ENCODE data around the gene FITM1. TPM values are rescaled to one million over a fixed set of nuclear protein-coding genes. Genes with fewer than 3 reads are reported as not detected.

The FITM1 gene
- polyA plus RNA-seq, 1 of the 3 experiments (the other 2 are of a cell fraction) = 0.12 TPM

- no peak overlapping the region for H3K27ac ChIP-seq (ENCODE audit: low read depth in 2 of 2, low read length in 1 of 2)
- DNase-seq = no peak
- H3K4me2 ChIP-seq = no peak overlapping the region
- H3K4me1 ChIP-seq (ENCODE audit: control insufficient read depth in 1 of 2, insufficient read depth in 2 of 2, low read depth in 1 of 2, low read length in 1 of 2) = peaks cover 0 to 30% of the 10 kb centered on the region in 2 experiments; a peak in 1 of 4 replicates
- WGBS (ENCODE audit: low lambda C conversion rate) = 55% methylated on average over 2 of the region's 5 CpGs
- H3K9ac ChIP-seq = no peak overlapping the region
- peaks cover 5% of the 10 kb centered on the region; the same call in 1 of the 2 replicates for H3K27me3 ChIP-seq (ENCODE audit: insufficient read depth)
- H2AFZ ChIP-seq (ENCODE audit: low read depth) = no peak overlapping the region
- no peak overlapping the region for H3K4me3 ChIP-seq (ENCODE audit: low read depth in 2 of 2, low read length in 1 of 2)
- CTCF ChIA-PET = interaction anchor here (0.8 to 42.8 kb wide), 6 partner anchors 11 to 494 kb away, joined by 3 to 1159 read pairs (median 11); partner anchors contain the start of genes CPNE6 and PCK2
- no peaks in the 10 kb centered on the region for H3K36me3 ChIP-seq (replicated peaks in 1 of 2; ENCODE audit: control insufficient read depth in 1 of 2, insufficient read depth in 2 of 2, low read length in 1 of 2)
- H4K20me1 ChIP-seq (ENCODE audit: insufficient read depth) = no peaks in the 10 kb centered on the region
- H3F3A ChIP-seq (replicated peaks; ENCODE audit: insufficient read depth) = no peaks in the 10 kb centered on the region
- no peaks in the 10 kb centered on the region for H3K9me2 ChIP-seq
- TF ChIP-seq GABPA (IDR thresholded peaks at IDR 0.05; ENCODE audit: low read depth) (no peak), CHD2 (IDR thresholded peaks at IDR 0.05; ENCODE audit: low read length, partially characterized antibody) (no peak), RCOR1 (IDR thresholded peaks at IDR 0.05; ENCODE audit: low read length) (no peak), FOXM1 (IDR thresholded peaks at IDR 0.05; ENCODE audit: low read depth) (no peak), MEF2A (IDR thresholded peaks at IDR 0.05; ENCODE audit: borderline replicate concordance, low read depth) (no peak), FOXJ3 (CRISPR knock-in tag; IDR thresholded peaks at IDR 0.05) (no peak)
- TF ChIP-seq, protein P1, sequence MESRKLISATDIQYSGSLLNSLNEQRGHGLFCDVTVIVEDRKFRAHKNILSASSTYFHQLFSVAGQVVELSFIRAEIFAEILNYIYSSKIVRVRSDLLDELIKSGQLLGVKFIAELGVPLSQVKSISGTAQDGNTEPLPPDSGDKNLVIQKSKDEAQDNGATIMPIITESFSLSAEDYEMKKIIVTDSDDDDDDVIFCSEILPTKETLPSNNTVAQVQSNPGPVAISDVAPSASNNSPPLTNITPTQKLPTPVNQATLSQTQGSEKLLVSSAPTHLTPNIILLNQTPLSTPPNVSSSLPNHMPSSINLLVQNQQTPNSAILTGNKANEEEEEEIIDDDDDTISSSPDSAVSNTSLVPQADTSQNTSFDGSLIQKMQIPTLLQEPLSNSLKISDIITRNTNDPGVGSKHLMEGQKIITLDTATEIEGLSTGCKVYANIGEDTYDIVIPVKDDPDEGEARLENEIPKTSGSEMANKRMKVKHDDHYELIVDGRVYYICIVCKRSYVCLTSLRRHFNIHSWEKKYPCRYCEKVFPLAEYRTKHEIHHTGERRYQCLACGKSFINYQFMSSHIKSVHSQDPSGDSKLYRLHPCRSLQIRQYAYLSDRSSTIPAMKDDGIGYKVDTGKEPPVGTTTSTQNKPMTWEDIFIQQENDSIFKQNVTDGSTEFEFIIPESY (IDR thresholded peaks at IDR 0.05; ENCODE audit: borderline replicate concordance, low read depth) = no peak
- H3K79me2 ChIP-seq (ENCODE audit: insufficient read depth) = no peaks in the 10 kb centered on the region
- H3K9me3 ChIP-seq = no peaks in the 10 kb centered on the region
- POLR2A ChIA-PET = interaction anchor here (1.1 to 4.5 kb wide), 5 partner anchors 8 to 25 kb away, joined by 3 to 46 read pairs (median 5); partner anchors contain the start of gene PCK2
These were observed 47.9 kb upstream of the FITM1 start for GRCh38 chr14:24082411-24083080.

GRCh38 chr14:24083462-24083861 lies 47.0 kb upstream of the FITM1 start:
- Histone ChIP-seq H3F3A (replicated peaks; ENCODE audit: insufficient read depth) (no peaks in the 10 kb centered on the region), H2AFZ (ENCODE audit: low read depth) (no peak overlapping the region), H3K27me3 (ENCODE audit: insufficient read depth) (0 out of 2 replicates have a peak, but pooled peaks cover 5% of the 10 kb centered on the region), H3K9ac (no peak overlapping the region), H3K4me2 (no peak overlapping the region), H3K4me3 (ENCODE audit: low read depth in 2 of 2, low read length in 1 of 2) (no peak overlapping the region), H3K4me1 (ENCODE audit: control insufficient read depth in 1 of 2, insufficient read depth in 2 of 2, low read depth in 1 of 2, low read length in 1 of 2) (peaks cover 0 to 30% of the 10 kb centered on the region in 2 experiments; a peak in 1 of 4 replicates), H3K79me2 (ENCODE audit: insufficient read depth) (no peaks in the 10 kb centered on the region), H3K9me2 (no peaks in the 10 kb centered on the region), H3K27ac (ENCODE audit: low read depth in 2 of 2, low read length in 1 of 2) (no peak overlapping the region), H3K9me3 (no peaks in the 10 kb centered on the region), H4K20me1 (ENCODE audit: insufficient read depth) (no peaks in the 10 kb centered on the region), H3K36me3 (replicated peaks in 1 of 2; ENCODE audit: control insufficient read depth in 1 of 2, insufficient read depth in 2 of 2, low read length in 1 of 2) (no peaks in the 10 kb centered on the region)
- DNase-seq = no peak
- WGBS (ENCODE audit: low lambda C conversion rate) = 77% methylated on average over 3 of the region's 3 CpGs
- POLR2A ChIA-PET = no interaction called here
- TF ChIP-seq EP300 (IDR thresholded peaks at IDR 0.05; ENCODE audit: borderline replicate concordance in 1 of 2, low read depth in 1 of 2, low read length in 1 of 2) (no peak), EZH2phosphoT487 (IDR thresholded peaks at IDR 0.05; ENCODE audit: borderline replicate concordance, low read depth) (no peak), TCF12 (IDR thresholded peaks at IDR 0.05) (no peak)
- CTCF ChIA-PET = interaction anchor here (21.5 to 42.8 kb wide), 2 partner anchors 17 to 24 kb away, joined by 284 to 1159 read pairs; partner anchors contain the start of gene PCK2

Data from SK-N-SH (cell line).